GM12864 (cell line): ENCODE data around the gene DDX1.

ENCODE experiments used
- DNase-seq: peaks from one replicate; pipeline ENCODE4 v3.0.0-alpha.2; 2011; ENCODE audit warnings: low read depth
- H3K4me3 ChIP-seq: 2 replicates; pipeline ENCODE4 v1.5.1; 2011; ENCODE audit warnings: mild to moderate bottlenecking, low read depth, low read length, control low read depth
- TF ChIP-seq, protein P1 (sequence below): IDR thresholded peaks from 2 replicates; pipeline ENCODE4 v1.5.1; 2011; ENCODE audit warnings: low read depth, mild to moderate bottlenecking, moderate library complexity, low read length, control low read depth, inconsistent platforms; ENCODE audit errors: missing control alignments

DDX1 gene

DNA sequence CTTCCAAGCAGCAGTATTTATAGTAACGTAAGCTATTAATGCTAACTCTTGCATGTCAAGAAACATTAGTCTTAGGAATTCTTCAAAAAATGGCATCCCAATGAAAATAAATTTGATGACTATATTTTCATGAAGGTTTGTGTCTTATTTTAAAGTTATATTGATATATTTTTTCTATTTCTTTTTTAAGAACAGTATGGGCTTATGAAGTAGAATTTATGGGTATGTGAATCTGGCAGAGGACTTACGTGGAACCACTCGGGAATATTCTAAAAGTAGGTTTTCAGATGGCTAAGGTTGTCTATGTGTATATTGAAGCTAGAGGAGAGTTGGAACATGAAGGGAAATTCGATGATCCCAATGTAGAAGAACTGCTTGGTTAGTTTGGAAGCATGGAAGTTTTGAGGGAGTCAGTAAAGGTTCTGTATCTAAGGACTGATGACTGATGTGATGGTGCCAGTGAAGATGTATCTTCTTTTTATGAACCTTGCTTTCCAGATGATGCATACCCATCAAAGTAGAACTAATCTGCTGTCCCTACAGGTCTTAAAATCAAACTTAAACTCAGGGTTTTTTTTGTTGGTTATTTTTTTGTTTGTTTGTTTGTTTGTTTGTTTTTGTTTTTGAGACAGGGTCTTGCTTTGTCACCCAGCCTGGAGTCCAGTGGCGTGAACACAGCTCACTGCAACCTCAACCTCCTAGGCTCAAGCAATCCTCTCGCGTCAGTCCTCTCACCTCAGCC is 39.5 kb downstream of the DDX1 start:
- no peak for DNase-seq
- TF ChIP-seq, protein P1, sequence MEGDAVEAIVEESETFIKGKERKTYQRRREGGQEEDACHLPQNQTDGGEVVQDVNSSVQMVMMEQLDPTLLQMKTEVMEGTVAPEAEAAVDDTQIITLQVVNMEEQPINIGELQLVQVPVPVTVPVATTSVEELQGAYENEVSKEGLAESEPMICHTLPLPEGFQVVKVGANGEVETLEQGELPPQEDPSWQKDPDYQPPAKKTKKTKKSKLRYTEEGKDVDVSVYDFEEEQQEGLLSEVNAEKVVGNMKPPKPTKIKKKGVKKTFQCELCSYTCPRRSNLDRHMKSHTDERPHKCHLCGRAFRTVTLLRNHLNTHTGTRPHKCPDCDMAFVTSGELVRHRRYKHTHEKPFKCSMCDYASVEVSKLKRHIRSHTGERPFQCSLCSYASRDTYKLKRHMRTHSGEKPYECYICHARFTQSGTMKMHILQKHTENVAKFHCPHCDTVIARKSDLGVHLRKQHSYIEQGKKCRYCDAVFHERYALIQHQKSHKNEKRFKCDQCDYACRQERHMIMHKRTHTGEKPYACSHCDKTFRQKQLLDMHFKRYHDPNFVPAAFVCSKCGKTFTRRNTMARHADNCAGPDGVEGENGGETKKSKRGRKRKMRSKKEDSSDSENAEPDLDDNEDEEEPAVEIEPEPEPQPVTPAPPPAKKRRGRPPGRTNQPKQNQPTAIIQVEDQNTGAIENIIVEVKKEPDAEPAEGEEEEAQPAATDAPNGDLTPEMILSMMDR = no peak
- H3K4me3 ChIP-seq = no peak overlapping the region

DNA sequence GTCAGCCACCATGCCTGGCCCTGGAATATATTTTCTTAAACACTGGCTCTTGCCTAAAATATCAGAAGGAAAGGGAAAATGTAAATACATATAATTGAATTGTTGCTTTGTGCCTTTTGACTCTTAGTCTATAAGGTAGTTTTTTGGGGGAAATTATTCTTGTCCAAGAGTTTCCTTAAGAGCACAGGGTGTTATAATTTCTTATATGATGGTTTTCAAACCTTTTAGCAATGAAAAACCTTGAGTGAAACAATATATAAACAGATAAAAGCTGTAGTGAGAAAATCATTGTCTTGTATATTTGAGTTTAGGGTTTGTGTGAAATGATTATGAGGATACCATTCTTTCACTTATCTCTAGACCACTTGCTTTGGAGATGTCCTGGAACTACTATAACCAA is 40.2 kb downstream of the DDX1 start:
- TF ChIP-seq, protein P1 = no peak
- no peak overlapping the region for H3K4me3 ChIP-seq
- no peak for DNase-seq

GRCh38 chr2:15633043-15633970 is 41.6 kb downstream of the DDX1 start:
- TF ChIP-seq, protein P1 = no peak
- H3K4me3 ChIP-seq = no peak overlapping the region

GRCh38 chr2:15633971-15634346 is 42.3 kb downstream of the DDX1 start:
- TF ChIP-seq, protein P1 = no peak
- H3K4me3 ChIP-seq = no peak overlapping the region
- DNase-seq = no peak

More at GRCh38 chr2:15633043-15633970, 41.6 kb downstream of the DDX1 start:
- DNase-seq = no peak

DNA sequence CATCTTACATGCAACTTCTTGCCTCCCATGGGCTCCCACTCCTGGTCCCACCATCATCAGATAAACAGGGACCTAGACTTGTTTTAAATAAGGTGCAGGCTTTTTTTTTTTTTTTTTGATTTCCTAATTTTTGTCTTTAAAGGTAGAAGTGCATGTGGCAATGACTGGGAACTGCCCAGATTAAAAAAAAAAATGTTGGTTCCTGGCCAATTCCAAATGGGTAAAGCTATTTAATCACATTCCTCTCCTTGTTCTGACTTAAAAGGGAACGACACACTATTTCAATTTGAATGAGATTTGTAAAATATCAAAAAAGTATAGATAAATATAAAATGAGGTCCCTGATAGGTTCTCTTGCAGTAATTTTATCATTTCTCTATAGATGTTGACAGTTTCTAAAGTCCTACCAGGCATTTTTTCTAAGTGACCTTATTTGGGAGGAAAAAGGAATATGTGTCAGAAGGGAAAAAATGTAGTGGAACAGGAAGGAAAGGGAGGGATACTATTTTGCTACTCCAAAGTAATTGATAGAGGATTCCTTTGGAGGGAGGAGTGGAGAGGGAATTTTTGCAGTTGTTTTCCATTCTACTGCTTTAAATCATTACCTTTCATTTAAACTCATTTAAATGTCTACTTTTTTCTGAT is 43.3 kb downstream of the DDX1 start:
- H3K4me3 ChIP-seq = no peak overlapping the region
- TF ChIP-seq, protein P1 = no peak
- DNase-seq = no peak

DNA sequence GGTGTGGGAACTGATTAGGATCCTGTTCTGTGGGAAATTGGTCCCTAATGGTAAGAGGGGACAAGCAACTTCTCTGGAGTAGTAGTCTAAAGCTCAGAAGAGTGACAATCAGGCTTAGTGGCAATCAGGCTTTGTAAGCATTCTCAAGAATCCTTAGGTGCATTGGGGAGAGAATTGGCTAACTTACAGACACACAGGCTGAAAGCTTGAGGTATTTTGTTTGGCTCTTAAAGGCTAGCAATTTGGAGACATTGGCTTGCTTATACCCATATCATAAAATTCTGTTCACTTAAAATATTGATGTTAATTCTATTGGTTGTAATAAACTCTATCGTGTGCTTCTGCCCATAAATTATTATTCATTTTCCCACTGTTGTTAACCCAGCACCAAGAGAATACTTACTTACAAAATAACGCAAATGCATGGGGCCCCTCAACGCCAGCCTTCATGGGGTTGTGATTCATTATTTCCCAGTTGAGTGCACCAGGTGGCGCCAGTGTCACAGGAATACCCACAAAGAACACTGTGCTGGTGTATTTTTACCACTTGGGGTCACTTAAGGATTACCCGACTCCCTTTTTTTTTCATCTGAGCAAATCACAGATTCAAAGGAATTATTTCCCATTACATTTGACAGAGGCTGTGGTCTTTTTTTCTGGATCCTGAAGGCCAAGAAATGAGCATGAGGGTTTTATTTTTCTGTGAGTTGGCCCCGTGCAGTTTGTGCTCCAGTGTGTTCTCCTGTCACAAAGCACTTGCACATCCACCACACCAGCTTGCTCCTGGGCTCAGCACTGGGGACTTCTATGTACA is 45.5 kb downstream of the DDX1 start:
- DNase-seq = no peak
- TF ChIP-seq, protein P1 = peak; percentile 77

More for the DNA sequence above, 45.5 kb downstream of the DDX1 start:
- H3K4me3 ChIP-seq = no peak overlapping the region
